PFSK-1 (cell line): ENCODE measurements around the gene LAMA4.

ENCODE experiments used
- FOXP2 ChIP-seq: optimal IDR thresholded peaks from 2 replicates; pipeline ENCODE3; 2011; ENCODE audit warnings: borderline replicate concordance, control low read depth, inconsistent platforms; ENCODE audit not compliant: insufficient read depth; ENCODE audit errors: extremely low read length, extremely low read depth
- POLR2AphosphoS5 ChIP-seq: IDR thresholded peaks from 2 replicates; pipeline ENCODE4 v1.6.1; 2012; ENCODE audit warnings: low read depth, mild to moderate bottlenecking, control low read depth, low read length, moderate library complexity
- REST ChIP-seq, 2 experiments: IDR thresholded peaks; 2 replicates each; pipeline versions ENCODE4 v1.6.1 to v1.8.0; 2011 to 2012; ENCODE audit warnings: low read depth in 2 of 2, low read length in 2 of 2, control low read depth in 1 of 2, inconsistent platforms in 1 of 2, mild to moderate bottlenecking in 1 of 2, moderate library complexity in 1 of 2; ENCODE audit not compliant: insufficient read depth in 1 of 2
- SIN3A ChIP-seq: IDR thresholded peaks from 2 replicates; pipeline ENCODE4 v1.6.1; 2012; ENCODE audit warnings: mild to moderate bottlenecking, low read length, moderate library complexity, borderline replicate concordance; ENCODE audit not compliant: insufficient read depth

- TF ChIP-seq POLR2AphosphoS5 (no peak), FOXP2 (no peak), REST (IDR thresholded peaks at IDR 0.05; ENCODE audit: insufficient read depth in 1 of 2, low read depth in 2 of 2, low read length in 2 of 2) (no peak), SIN3A (no peak)
Measured at GRCh38 chr6:112227411-112227810, 27.0 kb downstream of the LAMA4 start.
